K562 (cell line): Measurements from ENCODE around the gene CCDC34. TPM values are rescaled to one million over a fixed set of nuclear protein-coding genes. Genes with fewer than 3 reads are reported as not detected.
A peak's percentile ranks its signal among the peaks of the same experiment; 100 is the strongest.

Source experiments
- ARID1B ChIP-seq: fragments of 450-650 bp; IDR thresholded peaks from 2 replicates; pipeline ENCODE4 v1.6.1; 2016; ENCODE audit warnings: antibody characterized with exemption, mild to moderate bottlenecking, inconsistent platforms
- ATF7 ChIP-seq: fragments of 450-650 bp; IDR thresholded peaks from 2 replicates; pipeline ENCODE4 v1.7.1; 2014; ENCODE audit warnings: mild to moderate bottlenecking, moderate library complexity
- BRCA1 ChIP-seq, 2 experiments: fragments of 450-650 bp in 1 of 2; sonication (generic) in 1 of 2; formaldehyde crosslinking in 1 of 2; IDR thresholded peaks; 2 replicates each; pipeline versions ENCODE4 v1.5.0 to v1.6.1; 2017 to 2020; ENCODE audit warnings: mild to moderate bottlenecking in 1 of 2, missing genetic modification reagents in 1 of 2
- CBFA2T2 ChIP-seq: fragments of 450-650 bp; conservative IDR thresholded peaks from 2 replicates; pipeline ENCODE4 v1.6.1; 2017; ENCODE audit warnings: mild to moderate bottlenecking
- CBFA2T3 ChIP-seq: fragments of 450-650 bp; IDR thresholded peaks from 2 replicates; pipeline ENCODE4 v1.6.1; 2017
- CTBP1 ChIP-seq: fragments of 450-650 bp; IDR thresholded peaks from 2 replicates; pipeline ENCODE4 v1.6.1; 2016; ENCODE audit warnings: borderline replicate concordance
- DPF2 ChIP-seq: fragments of 450-650 bp; IDR thresholded peaks from 2 replicates; pipeline ENCODE4 v1.6.1; 2016
- FOXJ2 ChIP-seq: fragments of 200-800 bp; sonication (Bioruptor generic); IDR thresholded peaks from 2 replicates; pipeline ENCODE4 v1.6.1; 2016; ENCODE audit warnings: missing genetic modification characterization, missing compliant biosample characterization
- GTF2B ChIP-seq: IDR thresholded peaks from 2 replicates; pipeline ENCODE4 v1.6.1; 2011; ENCODE audit not compliant: insufficient read length; ENCODE audit errors: extremely low read depth
- HEY1 ChIP-seq: fragments of 250-450 bp; sonication (Bioruptor Pico); IDR thresholded peaks from 2 replicates; pipeline ENCODE4 v1.5.0; 2020; ENCODE audit warnings: mild to moderate bottlenecking, moderate library complexity, borderline replicate concordance
- JUN ChIP-seq, 2 experiments: sonication (generic) in 1 of 2; formaldehyde crosslinking in 1 of 2; IDR thresholded peaks; 2 replicates each; pipeline versions ENCODE4 v1.6.1 to v1.8.0; 2012 to 2022; ENCODE audit warnings: borderline replicate concordance in 2 of 2, mild to moderate bottlenecking in 2 of 2, improper control_type of control experiment in 1 of 2, low read depth in 1 of 2, low read length in 1 of 2, missing genetic modification reagents in 1 of 2
- KLF16 ChIP-seq: IDR thresholded peaks from 2 replicates; pipeline ENCODE4 v1.6.1; 2016; ENCODE audit warnings: antibody characterized with exemption
- LARP7 ChIP-seq: fragments of 450-650 bp; IDR thresholded peaks from 2 replicates; pipeline ENCODE4 v1.6.1; 2016
- LEF1 ChIP-seq: fragments of 450-650 bp; IDR thresholded peaks from 2 replicates; pipeline ENCODE4 v1.6.1; 2016; ENCODE audit warnings: mild to moderate bottlenecking
- MAFF ChIP-seq: IDR thresholded peaks from 2 replicates; pipeline ENCODE4 v1.6.1; 2012; ENCODE audit warnings: low read length, improper control_type of control experiment
- MBD2 ChIP-seq: sonication (generic); IDR thresholded peaks from 2 replicates; pipeline ENCODE4 v1.6.1; 2016; ENCODE audit warnings: low read depth, borderline replicate concordance
- MNT ChIP-seq, 2 experiments: fragments of 450-650 bp; conservative IDR thresholded peaks; 2 replicates each; pipeline ENCODE4 v1.6.1; 2017; ENCODE audit warnings: mild to moderate bottlenecking in 2 of 2, moderate library complexity in 2 of 2
- MXI1 ChIP-seq: IDR thresholded peaks from 2 replicates; pipeline ENCODE4 v1.6.1; 2011; ENCODE audit warnings: low read depth, mild to moderate bottlenecking, improper control_type of control experiment, low read length
- NCOA2 ChIP-seq, 2 experiments: fragments of 450-650 bp; IDR thresholded peaks; 2 replicates each; pipeline ENCODE4 v1.6.1; 2018; ENCODE audit warnings: mild to moderate bottlenecking in 2 of 2, moderate library complexity in 1 of 2; ENCODE audit not compliant: partially characterized antibody in 2 of 2
- NUFIP1 ChIP-seq: fragments of 450-650 bp; IDR thresholded peaks from 2 replicates; pipeline ENCODE4 v1.6.1; 2018; ENCODE audit not compliant: partially characterized antibody
- PCBP1 ChIP-seq: fragments of 200-400 bp; formaldehyde crosslinking; IDR thresholded peaks from 2 replicates; pipeline ENCODE4 v1.6.1; 2018; ENCODE audit warnings: mild to moderate bottlenecking, low read depth, low read length; ENCODE audit not compliant: poor library complexity, severe bottlenecking
- PCBP2 ChIP-seq: fragments of 200-400 bp; formaldehyde crosslinking; IDR thresholded peaks from 2 replicates; pipeline ENCODE4 v1.6.1; 2018; ENCODE audit warnings: low read length, low read depth, mild to moderate bottlenecking, moderate library complexity; ENCODE audit not compliant: poor library complexity, severe bottlenecking
- SMARCB1 ChIP-seq: IDR thresholded peaks from 2 replicates; pipeline ENCODE4 v1.6.1; 2011; ENCODE audit warnings: improper control_type of control experiment, low read depth; ENCODE audit not compliant: insufficient read length
- ZFP36 ChIP-seq: fragments of 150-350 bp; IDR thresholded peaks from 2 replicates; pipeline ENCODE4 v1.6.1; 2018; ENCODE audit warnings: low read length, low read depth; ENCODE audit not compliant: partially characterized antibody
- ZNF263 ChIP-seq: sonication (generic); formaldehyde crosslinking; IDR thresholded peaks from 2 replicates; pipeline ENCODE4 v1.8.0; 2022; ENCODE audit warnings: mild to moderate bottlenecking, missing genetic modification reagents, borderline replicate concordance
- ZNF41 ChIP-seq: fragments of 250-450 bp; sonication (Bioruptor Pico); conservative IDR thresholded peaks from 2 replicates; pipeline ENCODE4 v1.4.0; 2020; ENCODE audit warnings: mild to moderate bottlenecking
- ZNF551 ChIP-seq: fragments of 250-450 bp; sonication (Bioruptor Pico); IDR thresholded peaks from 2 replicates; pipeline ENCODE4 v1.5.0; 2021; ENCODE audit warnings: mild to moderate bottlenecking, moderate library complexity
- ZNF644 ChIP-seq: fragments of 200-800 bp; sonication (Bioruptor generic); IDR thresholded peaks from 2 replicates; pipeline ENCODE4 v1.6.1; 2016; ENCODE audit warnings: low read depth, missing genetic modification characterization, missing compliant biosample characterization
- ZNF780A ChIP-seq: fragments of 250-450 bp; sonication (Bioruptor Pico); IDR thresholded peaks from 2 replicates; pipeline ENCODE4 v1.5.0; 2021; ENCODE audit warnings: mild to moderate bottlenecking
- polyA plus RNA-seq, 8 experiments: library from polyadenylated mRNA; depleted of rRNA in 4 of 8; stranded (reverse) in 5 of 8; unstranded in 3 of 8; fragments of >200 nt; fragmentation: Nextera tagmentation in 2 of 8; fragmentation: Illumina TruSeq in 1 of 8; extraction: Ambion mirVana in 2 of 8; extraction: Trizol in 1 of 8; gene quantifications; 2 replicates each; pipeline versions ENCODE4 v1.2.1 to v1.2.3, GENCODE V29; 2011 to 2014; ENCODE audit warnings: inconsistent platforms in 1 of 8, missing spikeins in 1 of 8
- total RNA-seq, 7 experiments: library from RNA; depleted of rRNA in 6 of 7; stranded (reverse); fragments of >200 nt in 6 of 7; fragmentation: Illumina TruSeq in 2 of 7; extraction: Trizol in 2 of 7; gene quantifications; 2 replicates each; pipeline versions ENCODE4 v1.2.1 to v1.2.3, GENCODE V29; 2011 to 2021; ENCODE audit warnings: low replicate concordance in 1 of 7

CCDC34 gene
- total and polyA plus RNA-seq, 9 of the 15 experiments (the other 6 are each of a cell fraction or from before 2014, with no cell fraction given) = 6.2 to 42.0 (median 15.7) TPM

GRCh38 chr11:27392278-27393114 lies 29.5 kb upstream of the CCDC34 start (continued):
- TF ChIP-seq GTF2B = no peak
- TF ChIP-seq ZNF644 = no peak
- TF ChIP-seq ZNF41 (CRISPR knock-in tag) = no peak
- TF ChIP-seq KLF16 = peak; percentile 80
- 0 out of 2 replicates have a peak, but pooled peaks have one; percentile 31 for TF ChIP-seq ATF7
- peak; percentile 93 for TF ChIP-seq CBFA2T2
- TF ChIP-seq NUFIP1 = no peak
- TF ChIP-seq ZNF551 (CRISPR knock-in tag) = no peak
- TF ChIP-seq CBFA2T3 = peak; percentile 96
- TF ChIP-seq ARID1B = peak; percentile 95
- no peak for TF ChIP-seq MXI1
- no peak for TF ChIP-seq HEY1 (CRISPR knock-in tag)
- TF ChIP-seq BRCA1 (IDR thresholded peaks at IDR 0.05) = no peak
- TF ChIP-seq BRCA1 (CRISPR knock-in tag; IDR thresholded peaks at IDR 0.05) = no peak
- TF ChIP-seq PCBP2 = no peak
- 0 out of 2 replicates have a peak, but pooled peaks have one; percentile 22 for TF ChIP-seq MAFF
- no peak for TF ChIP-seq ZNF263 (CRISPR knock-in tag)
- TF ChIP-seq CTBP1 = peak; percentile 54; the same call in 1 of the 2 replicates
- peak; percentile 18 for TF ChIP-seq ZFP36
- no peak for TF ChIP-seq SMARCB1
- no peak for TF ChIP-seq PCBP1
- TF ChIP-seq DPF2 = peak; percentile 97
- TF ChIP-seq MNT (conservative IDR thresholded peaks at IDR 0.05) = peak; percentile 20 to 52; a peak in 2 of 4 replicates
- TF ChIP-seq NCOA2 (IDR thresholded peaks at IDR 0.05; ENCODE audit: partially characterized antibody in 2 of 2) = peak in 1 of 2 experiments; percentile 37
- TF ChIP-seq LEF1 = peak; percentile 64; the same call in 1 of the 2 replicates
- TF ChIP-seq LARP7 = no peak
- peak; percentile 84; the same call in 1 of the 2 replicates for TF ChIP-seq JUN (IDR thresholded peaks at IDR 0.05; ENCODE audit: borderline replicate concordance, low read depth, low read length)
- no peak for TF ChIP-seq JUN (CRISPR knock-in tag; IDR thresholded peaks at IDR 0.05; ENCODE audit: borderline replicate concordance)
- peak; percentile 53; the same call in 1 of the 2 replicates for TF ChIP-seq MBD2
- TF ChIP-seq ZNF780A (CRISPR knock-in tag) = no peak
- TF ChIP-seq FOXJ2 (tag) = no peak
